HL-60/S4 treated with phorbol 12-myristate 13-acetate at 8.2 ng/mL for 4 days and 3 days (cell line): ENCODE data around the gene FAM229A.

Experiments used
- in situ Hi-C: fragments of 300-500 bp; cut with MboI; formaldehyde crosslinking; loops from 2 replicates; pipeline ENCODE4 v1.15.0; 2022; ENCODE audit warnings: low sequenced_read_pairs

The FAM229A gene

DNA sequence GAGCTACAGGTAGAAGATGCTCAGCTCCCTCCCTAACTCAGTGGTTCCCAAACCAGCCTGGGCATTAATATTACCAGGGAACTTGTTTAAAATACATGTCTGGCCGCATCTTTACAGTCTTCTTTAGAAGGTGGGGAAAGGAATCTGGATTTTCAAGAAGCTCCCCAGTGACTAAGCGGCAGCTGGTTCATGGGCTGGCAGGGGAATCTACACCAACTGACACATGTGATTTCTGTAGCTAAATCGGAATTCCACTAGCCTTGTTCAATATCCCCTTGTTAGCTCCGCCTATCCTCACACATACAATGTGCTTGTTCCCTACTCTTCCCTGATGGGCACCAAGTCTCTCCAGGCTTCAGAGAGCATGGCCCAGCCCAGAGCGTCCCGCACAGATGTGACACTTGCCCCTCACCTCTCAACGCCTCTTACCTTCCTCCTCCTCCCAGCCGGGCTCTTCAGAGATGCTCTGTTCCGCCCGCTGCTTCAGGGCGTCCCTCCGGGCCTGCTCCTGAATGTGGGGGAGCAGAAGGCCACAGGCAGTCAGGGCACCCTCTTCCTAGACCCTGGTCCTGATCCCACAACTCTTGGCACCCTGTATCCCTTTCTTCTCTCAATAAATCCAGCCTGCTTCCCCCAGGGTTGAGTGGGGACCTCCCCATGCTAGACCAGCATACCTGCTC lies 15.4 kb upstream of the FAM229A start:
- in situ Hi-C loops = no loop called here

- in situ Hi-C loops = no loop called here
These were observed 13.9 kb upstream of the FAM229A start for GRCh38 chr1:32376199-32376598.

GRCh38 chr1:32373996-32374592 lies 11.8 kb upstream of the FAM229A start:
- in situ Hi-C loops = loop anchor here (25.0 kb wide), 1 partner anchor 162 kb away; the partner anchor contains the start of genes CCDC28B, DCDC2B, EIF3I and IQCC

DNA sequence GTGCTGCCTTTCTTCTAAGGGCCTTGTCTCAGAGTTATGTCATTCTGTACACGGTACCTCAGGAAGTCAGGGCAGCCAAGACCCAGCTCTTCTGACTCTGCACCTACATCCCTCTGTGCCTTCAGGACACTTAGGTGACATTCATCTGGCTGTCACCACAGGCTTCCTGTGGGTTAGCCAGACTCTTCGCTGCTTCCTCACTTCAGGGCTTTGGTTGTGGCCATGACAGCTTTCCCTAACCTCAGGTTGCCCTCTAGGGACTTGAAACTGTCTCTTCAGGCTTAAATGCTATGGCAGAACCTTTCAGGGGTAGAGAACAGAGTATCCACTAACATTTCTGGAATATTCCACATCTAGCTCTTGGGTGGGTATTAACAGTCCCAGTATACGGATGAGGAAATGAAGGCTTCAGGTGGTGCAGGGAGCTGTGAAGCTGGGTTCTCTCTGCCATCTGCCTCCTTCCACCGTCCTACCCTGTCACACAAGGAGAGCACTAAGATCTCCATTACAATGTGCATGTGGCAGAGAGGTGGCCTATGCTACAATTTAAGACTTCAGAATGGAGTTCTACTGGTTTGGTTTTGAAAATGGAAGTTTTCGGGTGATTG lies 10.0 kb upstream of the FAM229A start:
- in situ Hi-C loops = loop anchor here (25.0 kb wide), 1 partner anchor 160 kb away; the partner anchor contains the start of genes CCDC28B, DCDC2B, EIF3I and IQCC

DNA sequence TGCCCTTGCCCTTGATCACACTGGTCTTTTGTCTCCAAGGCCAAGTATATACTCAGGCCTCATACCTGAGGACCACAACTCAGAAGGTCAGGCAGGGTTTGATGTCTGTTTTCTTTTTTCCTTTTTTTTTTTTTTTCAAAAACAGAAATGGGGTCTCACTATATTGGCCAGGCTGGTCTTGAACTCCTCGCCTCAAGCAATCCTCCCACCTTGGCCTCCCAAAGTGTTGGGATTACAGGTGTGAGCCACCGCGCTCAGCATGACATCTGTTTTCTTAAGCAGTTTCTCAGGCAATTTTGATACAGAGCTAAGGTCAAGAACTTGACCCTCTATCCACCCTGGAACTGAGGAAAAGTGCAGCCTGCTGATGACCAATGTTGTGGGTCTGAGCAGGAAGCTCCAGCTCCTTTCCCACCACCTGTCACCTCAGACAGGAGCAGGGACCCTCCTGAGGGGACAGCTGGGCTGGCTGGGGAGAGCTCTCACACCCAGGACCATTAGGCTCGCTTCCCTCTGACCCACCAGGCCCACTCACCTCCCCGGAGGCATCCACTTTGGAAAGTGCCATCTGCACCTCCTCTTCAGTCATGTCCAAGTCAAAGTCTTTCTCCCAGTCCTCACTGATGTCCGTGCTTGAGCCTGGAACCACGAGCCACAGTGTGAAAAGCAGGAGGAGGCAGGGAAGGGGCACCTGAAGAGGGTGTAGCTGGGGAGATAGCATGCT lies 5.8 kb upstream of the FAM229A start:
- in situ Hi-C loops = loop anchor here (25.0 kb wide), 1 partner anchor 156 kb away; the partner anchor contains the start of genes CCDC28B, DCDC2B, EIF3I and IQCC

GRCh38 chr1:32365445-32365844 lies 3.2 kb upstream of the FAM229A start:
- in situ Hi-C loops = loop anchor here (25.0 kb wide), 1 partner anchor 153 kb away; the partner anchor contains the start of genes CCDC28B, DCDC2B, EIF3I and IQCC

DNA sequence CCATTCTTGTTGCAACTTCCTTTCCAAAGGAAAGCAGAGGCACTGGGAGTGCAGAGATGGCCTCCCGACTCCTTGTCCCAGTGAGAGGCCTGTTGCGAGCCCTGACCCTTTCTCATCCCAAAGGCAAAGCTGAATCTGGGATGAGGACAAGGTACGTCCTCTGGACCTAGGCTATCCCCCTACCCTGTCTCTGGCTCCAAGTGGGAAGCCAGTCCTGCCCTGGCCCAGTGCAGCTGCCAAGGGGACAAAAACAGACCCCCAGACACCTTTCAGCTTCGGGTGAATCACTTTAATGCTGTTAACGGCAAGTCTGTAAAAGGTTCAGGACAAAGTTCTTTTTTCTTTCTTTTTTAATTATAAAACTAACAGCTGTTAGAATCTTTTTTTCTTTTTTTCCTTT lies 2.6 kb upstream of the FAM229A start:
- in situ Hi-C loops = loop anchor here (25.0 kb wide), 1 partner anchor 153 kb away; the partner anchor contains the start of genes CCDC28B, DCDC2B, EIF3I and IQCC

GRCh38 chr1:32363713-32364112 lies 1.4 kb upstream of the FAM229A start:
- in situ Hi-C loops = loop anchor here (25.0 kb wide), 1 partner anchor 151 kb away; the partner anchor contains the start of genes CCDC28B, DCDC2B, EIF3I and IQCC

GRCh38 chr1:32361674-32362473 lies 411 bp downstream of the FAM229A start:
- in situ Hi-C loops = loop anchor here (25.0 kb wide), 1 partner anchor 150 kb away; the partner anchor contains the start of genes CCDC28B, DCDC2B, EIF3I and IQCC

DNA sequence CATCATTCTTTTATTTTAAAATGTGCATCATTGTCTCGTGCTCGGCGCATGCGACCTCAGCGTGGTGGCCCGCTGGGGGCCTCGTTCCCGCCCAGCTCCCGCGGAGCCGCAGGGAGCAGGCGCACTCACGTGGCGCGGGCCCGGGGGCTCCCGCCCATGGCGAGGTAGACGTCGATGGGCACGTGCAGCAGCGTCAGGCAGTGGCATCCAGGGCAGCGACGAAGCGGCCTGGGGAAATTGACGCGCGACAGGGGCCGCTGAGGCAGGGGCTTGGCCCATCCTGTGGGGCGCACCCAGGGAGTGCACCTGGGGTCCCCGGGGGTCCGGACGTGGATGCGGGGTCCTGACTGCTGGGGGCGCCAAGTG lies 994 bp downstream of the FAM229A start:
- in situ Hi-C loops = loop anchor here (25.0 kb wide), 1 partner anchor 149 kb away; the partner anchor contains the start of genes CCDC28B, DCDC2B, EIF3I and IQCC

- in situ Hi-C loops = loop anchor here (25.0 kb wide), 1 partner anchor 146 kb away; the partner anchor contains the start of genes CCDC28B, DCDC2B, EIF3I and IQCC
These were observed 3.9 kb downstream of the FAM229A start for GRCh38 chr1:32358435-32358834.

DNA sequence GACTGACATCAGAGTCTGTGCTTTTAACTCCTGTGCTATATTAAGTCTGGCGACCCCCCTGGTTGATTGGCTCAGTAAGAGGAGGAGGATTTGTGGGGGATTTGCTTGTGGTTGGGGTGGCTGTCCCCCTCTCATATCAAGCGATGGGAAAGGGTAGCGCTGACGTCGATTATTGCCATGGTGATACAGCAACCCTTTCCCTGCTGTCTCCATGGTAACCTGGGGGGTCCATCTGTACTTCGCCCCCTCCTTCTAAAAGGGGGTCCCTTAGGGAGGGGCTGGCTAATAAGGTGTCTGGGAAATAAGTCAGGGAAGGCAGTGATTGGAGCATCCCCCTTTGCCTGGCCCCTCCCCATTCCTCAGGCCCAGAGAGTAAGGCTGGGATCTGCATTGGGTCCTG lies 4.7 kb downstream of the FAM229A start:
- in situ Hi-C loops = loop anchor here (25.0 kb wide), 1 partner anchor 145 kb away; the partner anchor contains the start of genes CCDC28B, DCDC2B, EIF3I and IQCC

GRCh38 chr1:32356478-32356877 lies 5.8 kb downstream of the FAM229A start:
- in situ Hi-C loops = loop anchor here (25.0 kb wide), 1 partner anchor 144 kb away; the partner anchor contains the start of genes CCDC28B, DCDC2B, EIF3I and IQCC

DNA sequence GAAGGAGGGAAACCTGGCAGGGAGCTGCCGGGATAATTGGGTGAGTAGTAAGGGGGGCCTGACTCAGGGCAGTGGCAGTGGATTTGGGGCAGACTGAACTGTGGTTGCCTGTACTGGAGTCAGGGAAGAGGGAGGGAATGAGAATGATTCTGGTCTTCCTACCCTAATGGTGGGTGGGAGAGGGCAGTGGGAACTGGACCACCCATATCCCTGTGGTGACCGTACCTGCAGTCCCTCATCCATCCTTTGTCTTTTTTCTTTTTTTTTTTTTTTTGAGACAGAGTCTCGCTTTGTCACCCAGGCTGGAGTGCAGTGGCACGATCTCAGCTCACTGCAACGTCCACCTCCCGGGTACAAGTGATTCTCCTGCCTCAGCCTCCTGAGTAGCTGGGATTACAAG lies 6.5 kb downstream of the FAM229A start:
- in situ Hi-C loops = loop anchor here (25.0 kb wide), 1 partner anchor 143 kb away; the partner anchor contains the start of genes CCDC28B, DCDC2B, EIF3I and IQCC

DNA sequence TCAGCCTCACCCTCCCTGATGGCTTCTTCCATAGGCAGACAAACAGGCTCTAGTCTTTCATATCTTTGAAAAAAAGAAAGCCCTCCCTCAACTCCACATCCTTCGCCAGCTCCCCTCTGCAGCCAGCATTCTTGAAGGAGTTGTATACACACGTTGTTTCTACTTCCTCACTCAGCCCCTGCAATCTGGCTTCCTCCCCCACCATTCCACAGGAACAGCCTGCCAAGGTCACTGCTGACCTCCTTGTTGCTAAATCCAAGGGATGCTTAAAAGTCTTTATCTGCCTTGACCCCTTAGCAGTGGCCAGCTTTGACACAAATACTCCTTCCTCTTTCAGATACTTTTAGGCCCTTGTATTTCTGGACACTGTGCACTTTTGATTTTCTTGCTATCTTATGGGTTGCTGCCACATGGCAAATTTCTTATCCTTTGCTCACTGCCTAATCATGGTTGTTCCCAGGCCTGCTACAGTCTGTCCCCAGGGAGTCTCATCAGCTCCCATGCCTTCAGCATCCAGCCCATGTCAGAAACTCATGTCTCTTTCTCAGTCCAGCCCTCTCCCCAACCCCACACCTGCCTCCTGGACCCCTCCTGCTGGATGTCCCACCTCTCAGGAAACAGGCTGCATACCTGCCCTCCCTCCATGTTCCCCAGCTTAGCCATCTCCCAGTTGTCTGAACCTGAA lies 8.3 kb downstream of the FAM229A start:
- in situ Hi-C loops = loop anchor here (25.0 kb wide), 1 partner anchor 142 kb away; the partner anchor contains the start of genes CCDC28B, DCDC2B, EIF3I and IQCC

DNA sequence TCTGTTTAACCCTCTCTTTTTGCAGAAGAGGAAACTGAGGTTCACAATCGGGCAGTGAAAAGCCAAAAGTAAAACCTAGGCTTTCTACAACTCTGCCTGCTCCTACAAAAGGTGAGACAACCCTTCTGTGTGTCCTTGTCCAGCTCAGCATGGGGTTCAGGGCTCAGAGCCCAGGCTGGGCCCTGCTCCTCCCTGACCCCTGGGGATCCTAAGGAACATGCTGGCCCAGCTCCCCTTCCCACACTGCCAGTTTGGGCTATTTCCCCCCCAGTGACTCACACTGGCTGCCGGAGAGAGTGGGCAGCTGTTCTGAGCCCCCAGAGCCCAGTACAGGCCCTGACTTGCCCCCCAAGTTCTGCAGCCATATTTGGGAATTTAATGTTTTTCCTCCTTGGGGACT lies 8.9 kb downstream of the FAM229A start:
- in situ Hi-C loops = loop anchor here (25.0 kb wide), 1 partner anchor 141 kb away; the partner anchor contains the start of genes CCDC28B, DCDC2B, EIF3I and IQCC

DNA sequence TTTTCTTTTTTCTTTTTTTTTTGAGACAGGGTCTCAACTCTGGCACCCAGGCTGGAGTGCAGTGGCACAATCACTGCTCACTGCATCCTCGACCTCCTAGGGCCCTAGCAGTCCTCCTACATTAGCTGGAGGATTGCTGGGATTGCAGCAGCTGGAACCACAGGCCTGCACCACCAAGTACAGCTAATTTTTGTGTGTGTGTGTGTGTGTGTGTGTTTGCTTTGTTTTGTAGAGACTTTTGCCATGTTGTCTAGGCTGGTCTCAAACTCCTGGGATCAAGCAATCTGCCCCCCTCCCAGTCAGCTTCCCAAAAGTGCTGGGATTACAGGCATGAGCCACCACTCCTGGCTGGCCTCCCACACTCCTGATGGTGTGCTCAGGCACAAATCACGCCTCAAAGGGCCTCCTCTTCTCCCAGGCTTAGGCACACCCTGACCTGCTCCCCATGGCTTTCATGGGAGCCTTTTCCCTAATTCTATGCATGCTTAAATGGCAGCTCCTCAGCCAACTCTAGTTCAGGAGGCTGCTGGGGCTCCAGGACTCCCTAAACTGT lies 9.4 kb downstream of the FAM229A start:
- in situ Hi-C loops = loop anchor here (25.0 kb wide), 1 partner anchor 141 kb away; the partner anchor contains the start of genes CCDC28B, DCDC2B, EIF3I and IQCC

DNA sequence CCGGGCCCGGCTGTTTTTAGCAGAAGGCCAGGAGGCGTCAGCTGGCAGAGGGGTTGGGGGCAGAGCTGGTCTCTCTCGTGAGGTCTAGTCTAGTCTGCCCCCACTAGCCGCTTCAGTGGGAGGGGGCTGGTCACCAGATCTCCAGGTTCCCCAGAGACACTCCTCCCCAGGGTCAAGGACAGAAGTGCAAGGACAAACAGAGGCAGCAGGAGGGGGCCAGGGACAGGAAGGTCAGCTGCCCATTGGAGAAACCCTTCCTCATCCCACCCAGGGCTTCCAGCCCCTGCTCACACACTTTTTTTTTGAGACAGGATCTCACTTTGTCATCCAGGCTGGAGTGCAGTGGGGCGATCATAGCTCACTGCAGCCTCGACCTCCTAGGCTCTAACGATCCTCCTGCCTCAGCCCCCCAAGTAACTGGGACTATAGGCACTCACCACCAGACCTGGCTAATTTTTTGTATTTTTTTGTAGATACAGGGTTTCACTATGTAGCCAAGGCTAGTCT lies 10.0 kb downstream of the FAM229A start:
- in situ Hi-C loops = loop anchor here (25.0 kb wide), 1 partner anchor 140 kb away; the partner anchor contains the start of genes CCDC28B, DCDC2B, EIF3I and IQCC
